Testis (tissue), 3 donors: Measurements from ENCODE around the gene SH2D4B. TPM values are rescaled to one million over a fixed set of nuclear protein-coding genes. Genes with fewer than 3 reads are reported as not detected.

Experiments used
- DNase-seq: peaks from one replicate; pipeline ENCODE4 v3.0.0-alpha.2; 2019
- H3K27ac ChIP-seq, 2 donors: fragments of 200-600 bp; sonication (generic); one replicate each; pipeline ENCODE4 v1.5.1; 2019
- H3K27me3 ChIP-seq: fragments of 200-600 bp; sonication (generic); one replicate; pipeline ENCODE4 v1.5.1; 2019
- H3K36me3 ChIP-seq: fragments of 200-600 bp; sonication (generic); one replicate; pipeline ENCODE4 v1.5.1; 2017; ENCODE audit warnings: low read depth; ENCODE audit errors: missing control alignments
- H3K4me1 ChIP-seq: fragments of 200-600 bp; sonication (generic); one replicate; pipeline ENCODE4 v1.5.1; 2019
- H3K4me3 ChIP-seq, 2 donors: fragments of 200-600 bp; sonication (generic); one replicate each; pipeline ENCODE4 v1.5.1; 2017 to 2019
- H3K9me3 ChIP-seq: fragments of 200-600 bp; sonication (generic); one replicate; pipeline ENCODE4 v1.5.1; 2017
- POLR2A ChIP-seq: fragments of 450-650 bp; IDR thresholded peaks from one replicate; pipeline ENCODE4 v1.6.1; 2017; ENCODE audit warnings: antibody characterized with exemption, mild to moderate bottlenecking, moderate library complexity
- WGBS, 2 donors: methylation state at CpG; one replicate each; pipeline ENCODE4 v1.1.5; 2018; 5-methylcytosine and 5-hydroxymethylcytosine counted together
- intact Hi-C: fragments of 100-400 bp; cut with DNase I; formaldehyde crosslinking; loops from one replicate; pipeline ENCODE4 v1.15.1; 2023; ENCODE audit warnings: low total_unique reads
- polyA plus RNA-seq: library from polyadenylated mRNA; stranded (reverse); fragments of 350-450 nt; fragmentation: Illumina TruSeq; extraction: RNeasy Lipid Tissue Mini Kit (QIAGEN cat#74804); gene quantifications from one replicate; pipeline ENCODE4 v1.2.3, GENCODE V29; 2014; ENCODE audit warnings: low read depth, low replicate concordance; ENCODE audit not compliant: insufficient read depth
- total RNA-seq, 2 donors: library from RNA; depleted of rRNA; stranded (reverse); fragments of >200 nt; gene quantifications; one replicate each; pipeline ENCODE4 v1.2.3, GENCODE V29; 2016
- TF ChIP-seq, protein P1 (sequence below), 3 experiments: fragments of 450-650 bp in 2 of 3; fragments of 200-600 bp in 1 of 3; sonication (generic) in 1 of 3; IDR thresholded peaks; one replicate each; pipeline ENCODE4 v1.5.1; 2016 to 2019; ENCODE audit warnings: antibody characterized with exemption in 3 of 3, mild to moderate bottlenecking in 2 of 3, moderate library complexity in 1 of 3

SH2D4B gene
- total and polyA plus RNA-seq, 3 donors from 2014 or later: 0.22 to 1.1 (median 0.55) TPM

DNA sequence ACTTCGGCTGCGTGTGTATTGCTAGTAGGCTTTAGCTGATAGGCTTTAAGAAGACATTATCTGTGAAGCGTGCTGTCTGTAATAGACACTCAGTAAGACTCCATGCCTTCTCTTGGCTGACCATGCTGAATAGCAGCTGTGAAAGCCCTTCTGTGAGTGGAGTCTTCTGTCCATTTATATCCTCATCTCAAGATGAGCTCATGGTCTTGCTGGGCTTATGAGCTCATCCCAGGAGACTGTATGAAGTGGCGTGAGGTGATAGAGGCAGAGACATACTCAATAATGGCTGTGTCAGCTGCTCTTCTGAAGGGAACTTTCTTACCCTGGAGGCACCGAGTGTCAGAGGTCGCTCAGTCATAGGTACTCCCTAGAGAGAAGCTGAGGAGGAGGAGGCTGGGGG is 111.5 kb downstream of the SH2D4B start:
- no peak for DNase-seq
- Histone ChIP-seq H3K27me3 (no peaks in the 10 kb centered on the region), H3K36me3 (no peaks in the 10 kb centered on the region), H3K4me1 (no peaks in the 10 kb centered on the region), H3K9me3 (no peaks in the 10 kb centered on the region), H3K27ac (no peak overlapping the region), H3K4me3 (no peak overlapping the region)
- TF ChIP-seq, protein P1, sequence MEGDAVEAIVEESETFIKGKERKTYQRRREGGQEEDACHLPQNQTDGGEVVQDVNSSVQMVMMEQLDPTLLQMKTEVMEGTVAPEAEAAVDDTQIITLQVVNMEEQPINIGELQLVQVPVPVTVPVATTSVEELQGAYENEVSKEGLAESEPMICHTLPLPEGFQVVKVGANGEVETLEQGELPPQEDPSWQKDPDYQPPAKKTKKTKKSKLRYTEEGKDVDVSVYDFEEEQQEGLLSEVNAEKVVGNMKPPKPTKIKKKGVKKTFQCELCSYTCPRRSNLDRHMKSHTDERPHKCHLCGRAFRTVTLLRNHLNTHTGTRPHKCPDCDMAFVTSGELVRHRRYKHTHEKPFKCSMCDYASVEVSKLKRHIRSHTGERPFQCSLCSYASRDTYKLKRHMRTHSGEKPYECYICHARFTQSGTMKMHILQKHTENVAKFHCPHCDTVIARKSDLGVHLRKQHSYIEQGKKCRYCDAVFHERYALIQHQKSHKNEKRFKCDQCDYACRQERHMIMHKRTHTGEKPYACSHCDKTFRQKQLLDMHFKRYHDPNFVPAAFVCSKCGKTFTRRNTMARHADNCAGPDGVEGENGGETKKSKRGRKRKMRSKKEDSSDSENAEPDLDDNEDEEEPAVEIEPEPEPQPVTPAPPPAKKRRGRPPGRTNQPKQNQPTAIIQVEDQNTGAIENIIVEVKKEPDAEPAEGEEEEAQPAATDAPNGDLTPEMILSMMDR (IDR thresholded peaks at IDR 0.05): no peak
- no peak for TF ChIP-seq POLR2A
- intact Hi-C loops: no loop called here
- 88 to 93% methylated on average over 5 to 6 of the region's 6 CpGs for WGBS, 2 donors

DNA sequence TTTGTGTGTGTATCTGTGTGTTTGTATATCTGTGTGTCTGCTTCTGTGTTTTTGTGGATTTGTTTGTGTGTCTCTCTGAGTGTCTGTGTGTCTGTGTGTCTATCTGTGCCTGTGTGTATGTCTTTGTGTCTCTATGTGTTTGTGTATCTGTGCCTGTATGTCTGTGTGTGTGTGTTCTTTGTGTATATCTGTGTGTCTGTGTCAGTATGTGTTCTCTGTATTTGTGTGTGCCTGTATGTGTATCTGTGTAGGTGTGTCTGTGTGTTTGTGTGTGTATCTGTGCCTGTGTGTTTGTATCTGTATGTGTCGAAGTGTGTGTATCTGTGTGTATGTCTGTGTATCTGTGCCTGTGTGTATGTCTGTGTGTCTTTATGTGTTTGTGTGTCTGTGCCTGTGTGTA is 118.2 kb downstream of the SH2D4B start:
- 100% methylated on average over 1 of the region's 1 CpG for WGBS, 2 donors
- Histone ChIP-seq H3K9me3 (no peaks in the 10 kb centered on the region), H3K4me3 (no peak overlapping the region), H3K36me3 (no peaks in the 10 kb centered on the region), H3K27ac (no peak overlapping the region), H3K4me1 (no peaks in the 10 kb centered on the region), H3K27me3 (no peaks in the 10 kb centered on the region)
- DNase-seq: no peak
- TF ChIP-seq, protein P1 (IDR thresholded peaks at IDR 0.05): no peak
- TF ChIP-seq POLR2A: no peak
- intact Hi-C loops: no loop called here

DNA sequence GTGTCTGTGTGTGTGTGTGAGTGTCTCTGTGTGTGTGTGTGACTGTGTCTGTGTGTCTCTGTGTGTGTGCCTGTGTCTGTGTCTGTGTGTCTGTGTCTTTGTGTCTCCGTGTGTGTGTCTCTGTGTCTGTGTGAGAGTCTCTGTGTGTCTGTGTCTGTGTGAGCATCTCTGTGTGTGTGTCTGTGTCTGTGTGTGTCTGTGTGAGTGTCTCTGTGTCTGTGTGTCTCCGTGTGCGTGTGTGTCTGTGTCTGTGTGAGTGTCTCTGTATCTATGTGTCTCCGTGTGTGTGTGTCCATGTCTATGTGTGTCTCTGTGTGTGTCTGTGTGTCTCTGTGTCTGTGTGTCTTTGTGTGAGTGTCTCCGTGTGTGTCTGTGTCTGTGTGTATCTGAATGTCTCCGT is 120.4 kb downstream of the SH2D4B start:
- Histone ChIP-seq H3K4me1 (peaks cover 3% of the 10 kb centered on the region), H3K4me3 (no peak overlapping the region), H3K36me3 (no peaks in the 10 kb centered on the region), H3K27ac (no peak overlapping the region), H3K9me3 (no peaks in the 10 kb centered on the region), H3K27me3 (no peaks in the 10 kb centered on the region)
- WGBS, 2 donors: 86 to 91% methylated on average over 6 of the region's 6 CpGs
- DNase-seq: no peak
- intact Hi-C loops: no loop called here
- TF ChIP-seq POLR2A: no peak
- TF ChIP-seq, protein P1 (IDR thresholded peaks at IDR 0.05): no peak

DNA sequence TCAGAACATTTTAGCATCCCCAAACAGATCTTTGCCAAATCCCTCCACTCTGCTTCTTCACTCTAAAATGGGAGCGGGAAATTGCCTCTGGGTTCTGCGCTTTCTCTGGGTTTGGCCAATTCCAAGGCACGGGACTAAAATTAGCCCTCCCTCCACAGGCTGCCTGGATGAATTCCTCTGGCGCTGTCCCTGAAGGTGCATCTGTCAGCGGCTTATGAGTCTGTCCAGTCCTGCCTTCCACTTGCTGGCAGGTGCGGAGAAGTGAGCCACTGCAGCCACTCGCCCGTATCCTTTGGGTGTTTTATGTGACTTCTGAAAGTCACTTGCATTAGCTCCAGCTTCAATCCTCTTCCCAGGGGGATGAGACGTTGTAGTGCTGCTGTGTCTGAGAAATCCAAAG is 121.6 kb downstream of the SH2D4B start:
- no peak overlapping the region for H3K27ac ChIP-seq
- no peaks in the 10 kb centered on the region for H3K27me3 ChIP-seq
- H3K4me1 ChIP-seq: peaks cover 13% of the 10 kb centered on the region
- TF ChIP-seq, protein P1 (IDR thresholded peaks at IDR 0.05): no peak
- no peak for TF ChIP-seq POLR2A
- no peaks in the 10 kb centered on the region for H3K36me3 ChIP-seq
- no peak for DNase-seq
- no peak overlapping the region for H3K4me3 ChIP-seq
- no peaks in the 10 kb centered on the region for H3K9me3 ChIP-seq
- intact Hi-C loops: no loop called here
- 92 to 93% methylated on average over 8 to 9 of the region's 9 CpGs for WGBS, 2 donors

DNA sequence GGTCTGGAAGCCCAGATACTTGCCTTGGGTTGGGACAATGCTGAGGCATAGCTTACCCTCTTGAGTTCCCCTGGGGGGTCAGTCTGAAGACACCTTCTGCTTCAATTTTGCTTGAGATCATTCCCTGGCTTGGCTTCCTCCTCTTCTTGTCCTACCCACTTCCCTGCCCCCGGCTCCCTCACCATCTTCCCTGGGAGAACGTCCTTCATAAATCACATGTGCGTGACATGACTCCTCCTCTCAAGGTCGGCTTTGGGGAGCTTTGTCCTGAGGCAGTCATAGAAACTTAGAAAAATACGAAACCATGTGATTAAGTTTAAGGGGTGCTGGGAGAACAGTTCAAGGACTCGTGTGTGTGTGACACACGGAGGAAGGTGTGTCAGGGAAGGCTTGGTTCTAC is 122.6 kb downstream of the SH2D4B start:
- WGBS, 2 donors: 65 to 70% methylated on average over 7 of the region's 7 CpGs
- TF ChIP-seq POLR2A: no peak
- TF ChIP-seq, protein P1 (IDR thresholded peaks at IDR 0.05): no peak
- no peaks in the 10 kb centered on the region for H3K36me3 ChIP-seq
- intact Hi-C loops: loop anchor here (10.0 kb wide), 1 partner anchor 265 kb away; no protein-coding TSS in a partner anchor
- H3K4me1 ChIP-seq: peaks cover 13% of the 10 kb centered on the region
- H3K9me3 ChIP-seq: no peaks in the 10 kb centered on the region
- DNase-seq: no peak
- no peak overlapping the region for H3K4me3 ChIP-seq
- no peak overlapping the region for H3K27ac ChIP-seq
- no peaks in the 10 kb centered on the region for H3K27me3 ChIP-seq
